Transverse colon (tissue), 4 donors: Measurements from ENCODE around the gene PTPRN2. TPM values are rescaled to one million over a fixed set of nuclear protein-coding genes. Genes with fewer than 3 reads are reported as not detected.

Experiments used
- DNase-seq: peaks from one replicate; pipeline ENCODE4 v3.0.0-alpha.2; 2019
- H3K27ac ChIP-seq, 4 donors: fragments of 200-600 bp; sonication (generic); 2 replicates each; pipeline ENCODE4 v1.5.1; 2016 to 2018; ENCODE audit warnings: inconsistent platforms in 4 of 4
- H3K27me3 ChIP-seq: fragments of 200-600 bp; sonication (generic); 2 replicates; pipeline ENCODE4 v1.5.1; 2017; ENCODE audit warnings: inconsistent platforms
- H3K36me3 ChIP-seq, 4 donors: fragments of 200-600 bp; sonication (generic); 2 replicates each; pipeline ENCODE4 v1.5.1; 2017 to 2019; ENCODE audit warnings: inconsistent platforms in 4 of 4
- H3K4me1 ChIP-seq, 4 donors: fragments of 200-600 bp; sonication (generic); 2 replicates each; pipeline ENCODE4 v1.5.1; 2017 to 2020; ENCODE audit warnings: inconsistent platforms in 4 of 4
- H3K4me3 ChIP-seq, 4 donors: fragments of 200-600 bp; sonication (generic); 1 replicate in 1 of 4; 2 replicates in 3 of 4; pipeline versions ENCODE4 v1.5.1 to v1.6.1; 2017 to 2019; ENCODE audit warnings: inconsistent platforms in 4 of 4
- H3K9me3 ChIP-seq, 2 donors: fragments of 200-600 bp; sonication (generic); 2 replicates each; pipeline ENCODE4 v1.5.1; 2017 to 2019; ENCODE audit warnings: inconsistent platforms in 2 of 2
- CTCF ChIP-seq, 5 experiments: fragments of 200-600 bp in 3 of 5; fragments of 450-650 bp in 2 of 5; sonication (generic) in 3 of 5; IDR thresholded peaks; 1 replicate in 2 of 5; 2 replicates in 3 of 5; pipeline ENCODE4 v1.5.1; 2016 to 2017; ENCODE audit warnings: antibody characterized with exemption in 5 of 5, inconsistent platforms in 3 of 5, mild to moderate bottlenecking in 2 of 5, moderate library complexity in 1 of 5
- EP300 ChIP-seq: sonication (generic); formaldehyde crosslinking; IDR thresholded peaks from one replicate; pipeline ENCODE4 v1.6.1; 2017; ENCODE audit warnings: antibody characterized with exemption, low read depth
- POLR2A ChIP-seq: fragments of 450-650 bp; IDR thresholded peaks from one replicate; pipeline ENCODE4 v1.6.1; 2016; ENCODE audit warnings: antibody characterized with exemption, mild to moderate bottlenecking, moderate library complexity
- POLR2AphosphoS5 ChIP-seq, 3 donors: sonication (generic); formaldehyde crosslinking; IDR thresholded peaks; one replicate each; pipeline ENCODE4 v1.6.1; 2016; ENCODE audit warnings: antibody characterized with exemption in 3 of 3
- WGBS, 2 donors: methylation state at CpG; one replicate each; pipeline ENCODE4 v1.1.5; 2018; ENCODE audit warnings: low coverage in 1 of 2; 5-methylcytosine and 5-hydroxymethylcytosine counted together
- in situ Hi-C, 4 donors: fragments of 200-750 bp; cut with MboI; loops; one replicate each; pipeline versions ENCODE4 v1.15.0 to v1.15.1; 2017; ENCODE audit warnings: low sequenced_read_pairs in 3 of 4, low pct_ligation_motif_present in 1 of 4, low pct_unique_long_range_greater_than_20kb in 1 of 4
- intact Hi-C: fragments of 100-400 bp; cut with DNase I; formaldehyde crosslinking; loops from one replicate; pipeline ENCODE4 v1.15.1; 2023; ENCODE audit warnings: low total_unique reads
- total RNA-seq, 4 donors: library from RNA; depleted of rRNA; stranded (reverse); fragments of >200 nt; gene quantifications; one replicate each; pipeline ENCODE4 v1.1.0, GENCODE V29; 2016

Gene PTPRN2
- total RNA-seq, 4 donors from 2014 or later, result 15.4 to 31.1 (median 21.8) TPM

- no peak overlapping the region for H3K4me3 ChIP-seq
- no peaks in the 10 kb centered on the region for H3K36me3 ChIP-seq
- TF ChIP-seq POLR2AphosphoS5 (IDR thresholded peaks at IDR 0.05), result no peak
- TF ChIP-seq EP300, result no peak
- no peak for TF ChIP-seq CTCF (IDR thresholded peaks at IDR 0.05)
- TF ChIP-seq POLR2A, result no peak
- no peak for DNase-seq
- in situ Hi-C loops, result no loop called here
- 66% methylated on average over 6 of the region's 8 CpGs; no CpG with 5 or more reads in 1 of the 2 donors for WGBS, 2 donors
- no peaks in the 10 kb centered on the region for H3K4me1 ChIP-seq
- intact Hi-C loops, result no loop called here
- no peak overlapping the region for H3K27ac ChIP-seq
- no peaks in the 10 kb centered on the region for H3K9me3 ChIP-seq
- peaks cover 3% of the 10 kb centered on the region for H3K27me3 ChIP-seq
Observed at GRCh38 chr7:158361326-158361946, 226.2 kb downstream of the PTPRN2 start.

- no peak overlapping the region for H3K27ac ChIP-seq
- intact Hi-C loops (no loop called here), in situ Hi-C loops (no loop called here)
- H3K27me3 ChIP-seq, result peaks cover 3% of the 10 kb centered on the region
- TF ChIP-seq POLR2A, result no peak
- no peak for TF ChIP-seq POLR2AphosphoS5 (IDR thresholded peaks at IDR 0.05)
- TF ChIP-seq CTCF (IDR thresholded peaks at IDR 0.05), result no peak
- no peak for TF ChIP-seq EP300
- DNase-seq, result no peak
- no peak overlapping the region for H3K4me3 ChIP-seq
- WGBS, 2 donors, result 88 to 93% methylated on average over 6 to 16 of the region's 16 CpGs
- no peaks in the 10 kb centered on the region for H3K36me3 ChIP-seq
- H3K9me3 ChIP-seq, result no peaks in the 10 kb centered on the region
- H3K4me1 ChIP-seq, result no peaks in the 10 kb centered on the region
Observed at GRCh38 chr7:158358926-158359645, 228.5 kb downstream of the PTPRN2 start.

DNA sequence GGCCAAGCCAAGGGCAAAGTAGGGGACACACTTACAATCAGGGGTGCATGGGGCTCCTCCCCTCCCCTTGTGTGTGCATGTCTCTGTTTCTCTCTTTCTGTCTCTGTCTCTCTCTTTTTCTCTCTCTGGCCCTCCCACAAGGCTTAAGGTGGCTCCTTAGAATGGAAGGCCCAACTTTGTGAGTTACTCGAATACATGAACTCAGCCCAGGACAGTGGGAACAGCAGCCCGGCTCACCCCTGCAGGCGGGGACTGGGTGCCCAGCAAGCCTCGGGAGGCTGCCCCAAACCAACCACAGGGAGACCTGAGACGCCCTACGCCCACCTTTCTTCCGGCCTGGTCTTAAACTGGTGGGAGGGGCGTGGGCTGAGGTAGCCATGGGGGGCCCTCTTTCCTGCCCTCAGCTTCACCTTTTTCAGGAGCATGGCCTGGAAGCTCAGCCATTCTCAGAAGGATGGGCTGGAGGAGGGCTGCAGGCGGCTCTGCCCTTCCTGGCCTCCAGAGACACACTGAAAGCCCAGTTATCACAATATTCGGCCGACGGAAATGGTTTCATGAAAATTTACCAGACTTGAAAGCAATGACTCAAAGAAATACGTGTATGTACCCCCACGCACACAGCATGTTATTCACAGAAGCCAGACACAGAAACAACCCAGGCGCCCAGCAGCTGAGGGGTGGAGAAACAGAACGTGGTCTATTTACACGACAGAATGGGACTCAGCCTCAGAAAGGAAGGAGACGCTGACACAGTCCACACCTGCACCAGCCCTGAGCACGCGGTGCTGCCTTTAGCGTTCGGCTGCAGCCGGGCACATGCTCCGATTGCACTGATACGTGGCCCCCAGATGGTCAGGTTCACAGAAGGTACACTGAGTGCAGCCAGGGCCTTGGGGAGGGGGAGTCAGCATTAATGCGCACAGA is 229.5 kb downstream of the PTPRN2 start:
- WGBS, 2 donors, result 87% methylated on average over 26 of the region's 26 CpGs; no CpG with 5 or more reads in 1 of the 2 donors
- Histone ChIP-seq H3K27me3 (peaks cover 3% of the 10 kb centered on the region), H3K4me1 (no peaks in the 10 kb centered on the region), H3K9me3 (no peaks in the 10 kb centered on the region), H3K27ac (no peak overlapping the region), H3K4me3 (no peak overlapping the region), H3K36me3 (no peaks in the 10 kb centered on the region)
- TF ChIP-seq POLR2A (no peak), CTCF (IDR thresholded peaks at IDR 0.05) (no peak), EP300 (no peak), POLR2AphosphoS5 (IDR thresholded peaks at IDR 0.05) (no peak)
- DNase-seq, result no peak
- in situ Hi-C loops (no loop called here), intact Hi-C loops (no loop called here)
